ENCODE data around the gene PSMA3. TPM values are rescaled to one million over a fixed set of nuclear protein-coding genes. Genes with fewer than 3 reads are reported as not detected.
A peak's percentile ranks its signal among the peaks of the same experiment; 100 is the strongest.

The PSMA3 gene
- total RNA-seq, 1 donor from 2014 or later, result 197 TPM

DNA sequence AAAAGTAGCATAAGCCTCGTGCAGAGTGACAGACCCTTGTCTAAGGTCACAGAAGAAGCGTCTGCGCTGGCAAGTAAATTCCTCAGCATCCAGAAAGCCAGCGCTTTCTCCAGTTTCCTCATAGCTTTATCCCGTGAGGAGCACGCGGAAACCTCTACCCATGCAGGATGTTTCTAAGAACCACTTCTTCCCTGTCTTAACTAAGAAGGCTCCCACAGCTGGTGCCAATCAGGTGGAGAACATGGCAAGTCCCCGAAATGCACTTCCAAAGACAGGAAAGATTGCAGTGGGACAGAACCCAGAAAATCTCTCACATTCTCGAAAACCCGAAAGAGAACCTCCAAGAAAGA is 52.7 kb downstream of the PSMA3 start:
- TF ChIP-seq, protein P1, sequence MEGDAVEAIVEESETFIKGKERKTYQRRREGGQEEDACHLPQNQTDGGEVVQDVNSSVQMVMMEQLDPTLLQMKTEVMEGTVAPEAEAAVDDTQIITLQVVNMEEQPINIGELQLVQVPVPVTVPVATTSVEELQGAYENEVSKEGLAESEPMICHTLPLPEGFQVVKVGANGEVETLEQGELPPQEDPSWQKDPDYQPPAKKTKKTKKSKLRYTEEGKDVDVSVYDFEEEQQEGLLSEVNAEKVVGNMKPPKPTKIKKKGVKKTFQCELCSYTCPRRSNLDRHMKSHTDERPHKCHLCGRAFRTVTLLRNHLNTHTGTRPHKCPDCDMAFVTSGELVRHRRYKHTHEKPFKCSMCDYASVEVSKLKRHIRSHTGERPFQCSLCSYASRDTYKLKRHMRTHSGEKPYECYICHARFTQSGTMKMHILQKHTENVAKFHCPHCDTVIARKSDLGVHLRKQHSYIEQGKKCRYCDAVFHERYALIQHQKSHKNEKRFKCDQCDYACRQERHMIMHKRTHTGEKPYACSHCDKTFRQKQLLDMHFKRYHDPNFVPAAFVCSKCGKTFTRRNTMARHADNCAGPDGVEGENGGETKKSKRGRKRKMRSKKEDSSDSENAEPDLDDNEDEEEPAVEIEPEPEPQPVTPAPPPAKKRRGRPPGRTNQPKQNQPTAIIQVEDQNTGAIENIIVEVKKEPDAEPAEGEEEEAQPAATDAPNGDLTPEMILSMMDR (IDR thresholded peaks at IDR 0.05; ENCODE audit: unreplicated experiment), result no peak
- Mint-ChIP-seq H3K4me1 (ENCODE audit: low read depth) (peaks cover 17% of the 10 kb centered on the region), H3K4me3 (ENCODE audit: low read depth) (no peak overlapping the region), H3K36me3 (ENCODE audit: insufficient read depth) (peaks cover 20% of the 10 kb centered on the region), H3K27ac (no peak overlapping the region), H3K27me3 (no peaks in the 10 kb centered on the region), H3K9me3 (ENCODE audit: low read depth) (no peaks in the 10 kb centered on the region)
- no peak for DNase-seq (ENCODE audit: low spot score, unreplicated experiment)

DNA sequence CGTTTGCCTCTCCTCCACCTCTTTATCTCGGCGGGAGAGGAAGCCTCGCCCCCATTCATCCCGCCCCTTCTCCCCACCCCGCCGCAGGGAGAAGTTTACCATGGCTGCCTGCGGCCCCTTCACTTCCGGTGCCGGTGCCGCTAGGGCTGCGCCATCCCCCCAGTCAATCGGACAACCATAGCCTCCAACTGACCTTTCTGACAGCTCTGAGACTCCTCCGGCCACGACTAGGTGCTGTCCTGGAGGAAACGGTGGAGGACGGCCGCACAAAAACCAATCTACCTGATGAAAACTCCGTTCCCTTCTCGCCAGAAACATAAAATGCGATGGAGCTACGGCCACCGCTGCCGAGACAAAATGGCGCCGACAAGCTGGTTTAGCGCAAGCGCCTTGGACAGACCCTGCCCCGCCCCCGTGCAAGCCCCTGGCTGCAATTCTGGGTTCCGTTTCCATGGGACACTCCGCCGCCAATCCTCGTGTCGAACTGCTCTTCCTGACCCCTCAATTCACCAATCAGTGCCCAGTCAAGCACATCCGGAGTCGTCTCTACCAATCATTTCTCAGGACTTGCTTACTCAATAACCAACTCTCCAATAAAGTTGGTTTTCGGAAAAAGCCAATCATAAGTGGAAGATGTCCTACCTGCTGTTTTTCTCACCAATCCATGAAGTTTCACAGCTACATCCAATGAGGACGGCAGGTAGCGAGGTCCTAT is 53.3 kb downstream of the PSMA3 start:
- Mint-ChIP-seq H3K27ac (no peak overlapping the region), H3K4me1 (ENCODE audit: low read depth) (peaks cover 17% of the 10 kb centered on the region), H3K36me3 (ENCODE audit: insufficient read depth) (peaks cover 17% of the 10 kb centered on the region), H3K4me3 (ENCODE audit: low read depth) (no peak overlapping the region), H3K27me3 (no peaks in the 10 kb centered on the region), H3K9me3 (ENCODE audit: low read depth) (no peaks in the 10 kb centered on the region)
- TF ChIP-seq, protein P1 (IDR thresholded peaks at IDR 0.05; ENCODE audit: unreplicated experiment), result no peak
- peak; percentile 95 for DNase-seq (ENCODE audit: low spot score, unreplicated experiment)

DNA sequence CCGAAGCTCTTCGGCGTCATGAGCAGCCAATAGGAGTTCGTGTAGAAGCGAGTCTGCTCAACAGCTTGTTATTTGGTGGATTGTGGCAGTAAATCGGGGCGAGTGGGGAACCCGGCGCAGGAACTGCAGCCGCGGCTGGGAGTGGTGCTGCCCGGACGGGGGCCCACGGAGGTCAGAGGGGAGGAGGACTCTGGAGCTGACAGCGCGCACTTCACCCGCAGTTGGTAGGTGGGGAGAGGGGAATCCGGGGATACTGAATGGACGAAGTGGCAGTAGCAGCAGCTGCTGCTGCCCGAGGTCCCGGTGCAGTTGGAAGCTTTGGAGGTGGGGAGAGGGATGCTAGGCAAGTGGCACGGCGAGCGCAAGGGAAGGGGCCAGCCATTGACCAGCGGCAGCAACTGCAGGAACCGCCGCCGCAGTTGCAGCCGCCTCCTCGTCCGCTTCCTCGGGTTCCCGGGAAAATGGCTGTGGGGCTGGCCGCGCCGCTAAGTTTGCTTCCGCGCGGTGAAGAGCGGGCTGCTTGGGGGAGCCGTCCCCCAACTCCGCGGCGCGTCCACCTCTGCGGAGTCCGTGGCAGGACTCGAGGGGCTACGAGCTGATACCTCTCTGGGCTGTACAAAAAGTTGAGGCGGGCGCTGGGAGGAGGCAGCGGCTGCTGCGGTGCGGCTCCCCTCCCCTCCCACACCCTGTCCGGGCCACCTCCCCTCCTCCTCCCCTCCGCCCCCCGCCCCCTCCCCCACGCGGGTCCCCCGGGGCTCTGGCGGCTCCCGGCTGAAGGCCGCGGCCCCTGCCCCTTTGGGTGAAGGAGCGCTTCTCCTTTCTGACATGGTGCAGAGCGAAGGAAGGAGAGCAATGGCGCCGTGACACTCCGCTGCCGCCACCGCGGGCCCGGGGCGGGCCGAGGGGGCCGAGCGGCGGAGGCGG is 54.1 kb downstream of the PSMA3 start, which contains the start of gene ARID4A:
TSS of gene ARID4A (plus strand) at position 79 of the 924 bp plus-strand sequence. CDS start 1,300 bp downstream, outside the sequence.
- Mint-ChIP-seq H3K36me3 (ENCODE audit: insufficient read depth) (peaks cover 18% of the 10 kb centered on the region), H3K4me3 (ENCODE audit: low read depth) (peak within 1 kb of the TSS; percentile 98), H3K4me1 (ENCODE audit: low read depth) (peaks cover 17% of the 10 kb centered on the region), H3K9me3 (ENCODE audit: low read depth) (no peaks in the 10 kb centered on the region), H3K27me3 (no peaks in the 10 kb centered on the region), H3K27ac (no peak within 1 kb of the TSS)
- peak; percentile 67 for DNase-seq (ENCODE audit: low spot score, unreplicated experiment)
- TF ChIP-seq, protein P1 (IDR thresholded peaks at IDR 0.05; ENCODE audit: unreplicated experiment), result no peak

DNA sequence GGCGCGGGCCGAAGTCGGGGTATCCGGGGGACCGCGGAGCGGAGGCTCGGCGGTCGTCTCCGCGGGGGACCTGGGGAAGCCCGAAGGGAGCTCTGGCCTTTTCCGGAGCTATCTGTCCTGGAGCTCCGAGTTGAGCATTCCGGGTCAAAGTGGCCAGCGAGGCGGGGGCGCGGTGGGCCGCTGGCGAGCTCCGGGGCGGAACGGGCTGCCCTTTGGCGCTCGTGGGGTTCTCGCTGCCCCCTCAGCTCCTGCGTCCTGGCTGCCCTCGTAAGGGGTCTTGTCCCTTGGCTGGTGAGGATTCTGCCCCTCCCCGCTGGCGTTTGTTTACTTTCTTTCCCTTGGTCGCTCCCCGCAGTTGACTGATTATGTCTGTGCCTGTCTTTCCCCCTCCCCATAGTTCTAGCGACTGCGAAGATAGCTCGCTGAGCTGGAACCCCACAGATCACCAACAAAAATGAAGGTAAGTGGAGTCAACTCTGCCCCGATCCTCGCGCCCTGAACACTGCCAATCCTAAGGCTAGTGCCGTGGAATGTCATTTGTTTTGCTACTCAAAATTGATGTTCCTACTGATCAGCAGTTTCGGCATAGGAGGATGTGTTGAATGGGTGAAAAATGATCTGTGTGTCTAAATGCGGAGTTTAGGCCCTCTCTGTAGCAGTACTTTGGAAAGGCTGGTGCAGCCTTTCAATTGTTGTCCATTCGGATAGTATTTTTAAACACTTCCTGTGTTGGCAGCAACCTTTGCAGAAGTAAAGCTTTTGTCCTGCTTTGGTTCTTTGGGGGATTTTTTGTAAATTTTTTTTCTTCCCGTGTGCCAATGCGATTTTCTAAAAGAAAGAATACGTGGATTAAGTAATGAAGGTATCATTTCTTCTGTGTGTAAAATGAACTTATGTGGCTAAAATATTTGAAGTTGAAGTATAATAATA is 55.0 kb downstream of the PSMA3 start:
- Mint-ChIP-seq H3K36me3 (ENCODE audit: insufficient read depth) (peaks cover 16% of the 10 kb centered on the region), H3K4me1 (ENCODE audit: low read depth) (peaks cover 17% of the 10 kb centered on the region), H3K27me3 (no peaks in the 10 kb centered on the region), H3K9me3 (ENCODE audit: low read depth) (no peaks in the 10 kb centered on the region), H3K27ac (peak overlapping the region; percentile 98), H3K4me3 (ENCODE audit: low read depth) (peak overlapping the region; percentile 98)
- TF ChIP-seq, protein P1 (IDR thresholded peaks at IDR 0.05; ENCODE audit: unreplicated experiment), result no peak
- peak; percentile 17 for DNase-seq (ENCODE audit: low spot score, unreplicated experiment)

Data from progenitor cell of endocrine pancreas (in vitro differentiated cells).